ENCODE data around the gene EVPLL.
"Not testable (repeated sequence)": the region's sequence is repeated elsewhere in the genome, so short reads cannot be mapped to it uniquely, and the experiment has no call there.

EVPLL gene

DNA sequence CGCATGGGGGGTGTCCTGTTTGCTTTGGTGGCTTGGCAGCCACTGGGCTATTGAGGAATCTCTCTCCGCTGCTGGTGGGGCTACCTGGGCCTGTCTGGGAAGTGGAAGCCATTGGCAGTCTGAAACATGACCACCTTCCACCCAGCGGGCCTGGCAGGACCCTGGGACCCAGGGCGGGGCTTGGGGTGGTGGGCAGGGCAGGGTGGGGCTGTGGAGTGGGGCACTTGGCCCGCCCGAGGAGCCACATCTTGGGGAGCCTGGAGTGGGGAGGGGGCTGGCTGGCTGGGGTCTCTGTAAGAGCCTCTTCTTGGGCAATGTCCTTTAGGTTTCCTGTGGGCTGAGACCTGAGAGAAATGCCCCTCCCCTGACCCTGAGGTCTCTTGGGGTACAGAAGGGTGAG, 48.0 kb downstream of the EVPLL start:
- not testable (repeated sequence) for DNase-seq (ENCODE audit: low read depth)

- DNase-seq (ENCODE audit: low read depth): not testable (repeated sequence)
These were observed 49.1 kb downstream of the EVPLL start for GRCh38 chr17:18426639-18427038.

GRCh38 chr17:18432206-18432605, 54.6 kb downstream of the EVPLL start:
- DNase-seq (ENCODE audit: low read depth): not testable (repeated sequence)

Measured in amniotic epithelial cell (primary cell).